Activated naive CD4-positive, alpha-beta T cell treated with anti-CD3 and anti-CD28 coated beads, Interleukin-2, amount 50 U/mL, for 24 hours (primary cell): ENCODE measurements around the gene BICRAL.
A peak's percentile ranks its signal among the peaks of the same experiment; 100 is the strongest.
"Not testable (repeated sequence)": the region's sequence is repeated elsewhere in the genome, so short reads cannot be mapped to it uniquely, and the experiment has no call there.

Experiments used
- H3K27ac Mint-ChIP-seq: one replicate; pipeline ENCODE4 v1.8.0; 2021; ENCODE audit warnings: mild to moderate bottlenecking, mixed read lengths
- H3K27me3 Mint-ChIP-seq: one replicate; pipeline ENCODE4 v1.8.0; 2021; ENCODE audit warnings: mixed read lengths
- H3K36me3 Mint-ChIP-seq: one replicate; pipeline ENCODE4 v1.8.0; 2021; ENCODE audit warnings: mixed read lengths
- H3K4me1 Mint-ChIP-seq: one replicate; pipeline ENCODE4 v1.8.0; 2021; ENCODE audit warnings: mixed read lengths
- H3K4me3 Mint-ChIP-seq: one replicate; pipeline ENCODE4 v1.8.0; 2021; ENCODE audit warnings: mild to moderate bottlenecking, mixed read lengths
- H3K9me3 Mint-ChIP-seq: one replicate; pipeline ENCODE4 v1.8.0; 2021; ENCODE audit warnings: mixed read lengths

Gene BICRAL

GRCh38 chr6:42806359-42806758 is 24.5 kb downstream of the BICRAL start:
- H3K4me3 Mint-ChIP-seq, H3K27me3 Mint-ChIP-seq, H3K27ac Mint-ChIP-seq, H3K36me3 Mint-ChIP-seq, H3K9me3 Mint-ChIP-seq: not testable (repeated sequence)
- H3K4me1 Mint-ChIP-seq: peaks cover 23% of the 10 kb centered on the region

DNA sequence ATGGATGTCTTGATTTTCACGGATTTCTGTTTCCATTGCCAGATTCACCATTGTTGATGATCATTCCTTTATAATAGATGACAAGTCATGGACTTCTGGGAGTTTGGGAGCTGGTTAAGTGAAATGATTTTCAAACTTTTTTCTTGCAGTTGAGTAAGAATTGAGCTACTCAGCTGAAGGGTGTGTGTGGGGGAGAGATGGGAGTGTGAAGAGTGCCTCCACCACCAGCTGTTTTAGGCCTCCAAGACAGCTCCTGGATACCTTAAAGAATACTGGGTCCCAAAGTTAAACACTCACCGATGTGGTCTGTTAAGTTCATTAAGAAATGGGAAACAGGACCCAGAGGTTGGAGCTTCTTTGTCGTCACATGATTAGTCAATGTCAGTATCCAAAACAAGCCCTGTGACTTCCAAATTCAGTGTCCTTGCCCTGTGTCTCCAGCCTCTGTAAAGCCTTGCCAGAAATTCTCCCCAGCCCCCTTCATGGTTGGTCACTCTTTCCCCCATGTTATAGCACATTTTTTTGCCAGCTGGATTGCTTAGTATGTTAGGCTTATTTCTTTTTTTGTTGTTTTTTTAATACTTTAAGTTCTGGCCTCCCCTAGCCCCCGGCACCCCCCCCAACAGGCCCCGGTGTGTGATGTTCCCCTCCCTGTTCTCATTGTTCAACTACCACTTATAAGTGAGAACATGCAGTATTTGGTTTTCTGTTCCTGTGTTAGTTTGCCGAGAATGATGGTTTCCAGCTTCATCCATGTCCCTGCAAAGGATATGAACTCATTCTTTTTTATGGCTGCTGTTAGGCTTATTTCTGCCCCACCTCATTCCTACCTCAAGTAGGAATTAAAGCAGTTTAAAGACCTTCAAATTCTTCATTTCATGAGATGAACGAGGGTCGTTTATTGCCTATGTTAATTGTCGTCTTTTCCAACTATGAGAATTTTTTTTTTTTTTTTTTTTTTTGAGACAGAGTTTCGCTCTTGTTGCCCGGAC is 26.9 kb downstream of the BICRAL start:
- peaks cover 32% of the 10 kb centered on the region for H3K4me1 Mint-ChIP-seq
- H3K27me3 Mint-ChIP-seq: no peaks in the 10 kb centered on the region
- H3K4me3 Mint-ChIP-seq: no peak overlapping the region
- peaks cover 8% of the 10 kb centered on the region for H3K36me3 Mint-ChIP-seq
- H3K27ac Mint-ChIP-seq: peak overlapping the region; percentile 35
- H3K9me3 Mint-ChIP-seq: no peaks in the 10 kb centered on the region

GRCh38 chr6:42813074-42813645 is 31.3 kb downstream of the BICRAL start:
- no peaks in the 10 kb centered on the region for H3K27me3 Mint-ChIP-seq
- H3K4me3 Mint-ChIP-seq: peak overlapping the region; percentile 11
- peak overlapping the region; percentile 84 for H3K27ac Mint-ChIP-seq
- H3K4me1 Mint-ChIP-seq: peaks cover 32% of the 10 kb centered on the region
- H3K9me3 Mint-ChIP-seq: no peaks in the 10 kb centered on the region
- peaks cover 5% of the 10 kb centered on the region for H3K36me3 Mint-ChIP-seq

GRCh38 chr6:42813906-42814444 is 32.1 kb downstream of the BICRAL start:
- no peak overlapping the region for H3K4me3 Mint-ChIP-seq
- H3K9me3 Mint-ChIP-seq: no peaks in the 10 kb centered on the region
- peaks cover 3% of the 10 kb centered on the region for H3K36me3 Mint-ChIP-seq
- no peaks in the 10 kb centered on the region for H3K27me3 Mint-ChIP-seq
- H3K4me1 Mint-ChIP-seq: peaks cover 36% of the 10 kb centered on the region
- no peak overlapping the region for H3K27ac Mint-ChIP-seq

DNA sequence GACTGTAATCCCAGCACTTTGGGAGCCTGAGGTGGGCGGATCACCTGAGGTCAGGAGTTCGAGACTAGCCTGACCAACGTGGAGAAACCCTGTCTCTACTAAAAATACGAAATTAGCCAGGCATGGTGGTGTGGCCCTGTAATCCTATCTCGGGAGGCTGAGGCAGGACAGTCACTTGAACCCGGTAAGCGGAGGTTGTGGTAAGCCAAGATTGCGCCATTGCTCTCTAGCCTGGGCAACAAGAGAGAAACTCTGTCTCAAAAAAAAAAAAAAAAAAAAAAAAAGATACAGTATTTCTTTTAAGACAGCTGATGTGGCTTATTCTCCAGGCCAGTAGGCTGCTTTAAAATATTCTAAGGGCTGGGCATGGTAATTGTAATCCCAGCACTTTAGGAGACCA is 33.9 kb downstream of the BICRAL start:
- H3K27ac Mint-ChIP-seq, H3K4me3 Mint-ChIP-seq, H3K27me3 Mint-ChIP-seq, H3K9me3 Mint-ChIP-seq, H3K36me3 Mint-ChIP-seq: not testable (repeated sequence)
- H3K4me1 Mint-ChIP-seq: peaks cover 50% of the 10 kb centered on the region

GRCh38 chr6:42817907-42818306 is 36.1 kb downstream of the BICRAL start:
- Mint-ChIP-seq H3K4me3 (no peak overlapping the region), H3K36me3 (peaks cover 2% of the 10 kb centered on the region), H3K27me3 (no peaks in the 10 kb centered on the region), H3K27ac (no peak overlapping the region), H3K9me3 (no peaks in the 10 kb centered on the region), H3K4me1 (peaks cover 51% of the 10 kb centered on the region)

DNA sequence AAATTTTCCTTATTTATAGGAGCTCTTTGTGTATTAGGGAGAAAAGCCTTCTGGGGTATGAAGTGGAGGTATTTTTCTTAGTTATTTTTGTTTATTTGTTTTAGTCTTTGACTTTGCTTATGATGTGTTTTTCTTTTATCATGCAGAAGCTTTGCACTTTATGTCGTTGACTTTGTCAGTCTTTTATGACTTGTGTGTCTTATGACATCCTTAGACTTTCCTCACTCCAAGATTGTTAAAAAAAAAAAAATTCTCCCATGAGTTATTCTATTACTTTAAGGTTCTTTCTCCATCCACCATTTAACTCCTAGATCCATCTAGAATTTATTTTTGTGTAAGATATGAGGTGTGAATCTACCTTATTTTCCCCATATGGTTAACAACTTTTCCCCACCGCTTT is 36.6 kb downstream of the BICRAL start:
- no peaks in the 10 kb centered on the region for H3K36me3 Mint-ChIP-seq
- no peaks in the 10 kb centered on the region for H3K9me3 Mint-ChIP-seq
- H3K4me1 Mint-ChIP-seq: peaks cover 46% of the 10 kb centered on the region
- H3K27me3 Mint-ChIP-seq: no peaks in the 10 kb centered on the region
- no peak overlapping the region for H3K27ac Mint-ChIP-seq
- no peak overlapping the region for H3K4me3 Mint-ChIP-seq

GRCh38 chr6:42818878-42819277 is 37.0 kb downstream of the BICRAL start:
- peak overlapping the region; percentile 51 for H3K27ac Mint-ChIP-seq

DNA sequence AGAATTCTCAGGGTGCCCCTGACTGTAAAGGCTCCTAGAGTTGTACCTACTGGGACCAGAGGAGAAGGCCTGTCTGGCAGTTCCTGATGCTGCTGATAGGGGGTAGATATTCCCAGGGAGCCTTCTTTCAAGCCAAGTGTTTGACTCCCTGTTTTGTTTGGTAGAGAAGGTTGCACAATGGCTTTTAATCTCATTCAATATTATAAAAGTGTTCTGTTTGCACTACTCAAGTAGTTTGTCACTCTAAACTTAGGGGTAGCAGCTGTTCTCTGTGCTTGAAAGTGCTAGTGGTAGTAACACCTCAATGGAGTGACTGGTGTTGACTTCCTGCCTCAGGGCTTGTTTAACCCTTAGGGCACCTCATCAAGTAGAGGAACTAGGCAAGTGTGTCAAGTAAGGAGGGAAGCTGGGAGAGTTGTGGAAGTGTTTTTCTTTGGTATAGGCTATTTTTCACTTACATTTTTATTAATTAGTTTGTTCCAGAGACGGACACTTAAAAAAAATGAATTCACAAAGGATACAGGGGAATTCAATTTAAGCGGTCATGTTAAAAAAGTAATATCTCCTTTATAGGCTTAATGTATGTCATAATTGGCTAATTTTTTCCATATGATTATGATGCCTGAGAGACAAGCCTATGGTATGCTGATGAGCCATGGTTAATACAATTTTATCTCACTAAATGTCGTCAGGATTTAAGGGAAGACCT is 38.1 kb downstream of the BICRAL start:
- Mint-ChIP-seq H3K9me3 (no peaks in the 10 kb centered on the region), H3K4me1 (peaks cover 38% of the 10 kb centered on the region), H3K4me3 (no peak overlapping the region), H3K27ac (peak overlapping the region; percentile 52), H3K36me3 (no peaks in the 10 kb centered on the region), H3K27me3 (no peaks in the 10 kb centered on the region)

More at GRCh38 chr6:42818878-42819277, 37.0 kb downstream of the BICRAL start:
- Mint-ChIP-seq H3K27me3 (no peaks in the 10 kb centered on the region), H3K9me3 (no peaks in the 10 kb centered on the region), H3K4me3 (no peak overlapping the region), H3K36me3 (no peaks in the 10 kb centered on the region), H3K4me1 (peaks cover 41% of the 10 kb centered on the region)

DNA sequence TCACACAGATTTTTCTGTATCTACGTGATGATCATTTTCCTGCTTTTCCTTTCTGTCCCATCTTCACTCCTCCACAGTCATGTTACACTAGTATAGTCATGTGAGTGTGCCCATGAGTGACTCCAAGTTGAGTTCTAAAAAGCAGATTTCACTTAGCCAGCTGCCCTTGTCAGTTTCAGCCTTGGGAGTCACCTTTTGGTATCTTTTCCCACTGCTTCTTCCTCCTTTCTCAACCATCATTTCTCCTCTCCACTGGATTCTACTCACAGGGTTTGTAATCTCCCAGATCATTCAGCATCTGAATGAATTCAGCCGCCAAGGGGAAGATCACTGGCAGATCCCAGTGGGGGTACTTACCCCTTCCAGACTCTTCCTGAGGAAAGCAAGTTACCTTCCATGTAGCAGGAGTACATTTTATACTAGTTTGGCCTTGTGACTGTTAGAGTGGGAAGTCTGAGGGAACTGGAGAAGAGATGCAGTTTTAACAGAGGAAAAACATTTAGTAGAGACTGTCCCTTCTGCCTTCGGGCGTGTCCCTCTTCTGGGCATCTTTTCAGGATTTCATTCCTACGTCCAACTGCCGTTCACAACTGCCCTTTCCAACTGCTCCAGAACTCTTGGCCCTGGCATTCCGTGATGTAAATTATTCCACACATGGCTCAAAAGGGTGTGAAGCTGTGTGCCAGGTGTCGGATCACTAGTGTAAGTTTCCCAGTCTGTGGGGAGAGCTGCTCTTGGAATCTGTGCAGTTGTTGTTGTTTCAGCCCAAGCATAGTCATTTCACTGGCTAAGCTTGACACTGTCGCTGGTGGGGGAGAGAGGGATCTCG is 38.9 kb downstream of the BICRAL start:
- Mint-ChIP-seq H3K4me3 (no peak overlapping the region), H3K4me1 (peaks cover 38% of the 10 kb centered on the region), H3K36me3 (no peaks in the 10 kb centered on the region), H3K27me3 (no peaks in the 10 kb centered on the region), H3K27ac (peak overlapping the region; percentile 73), H3K9me3 (no peaks in the 10 kb centered on the region)

GRCh38 chr6:42821341-42821668 is 39.5 kb downstream of the BICRAL start:
- no peaks in the 10 kb centered on the region for H3K9me3 Mint-ChIP-seq
- H3K27me3 Mint-ChIP-seq: no peaks in the 10 kb centered on the region
- H3K27ac Mint-ChIP-seq: no peak overlapping the region
- no peaks in the 10 kb centered on the region for H3K36me3 Mint-ChIP-seq
- peaks cover 38% of the 10 kb centered on the region for H3K4me1 Mint-ChIP-seq
- no peak overlapping the region for H3K4me3 Mint-ChIP-seq

GRCh38 chr6:42821846-42822245 is 40.0 kb downstream of the BICRAL start:
- H3K4me1 Mint-ChIP-seq: peaks cover 38% of the 10 kb centered on the region
- H3K36me3 Mint-ChIP-seq: no peaks in the 10 kb centered on the region
- no peaks in the 10 kb centered on the region for H3K27me3 Mint-ChIP-seq
- no peaks in the 10 kb centered on the region for H3K9me3 Mint-ChIP-seq
- H3K4me3 Mint-ChIP-seq: no peak overlapping the region
- no peak overlapping the region for H3K27ac Mint-ChIP-seq

GRCh38 chr6:42829561-42830092 is 47.8 kb downstream of the BICRAL start:
- peaks cover 10% of the 10 kb centered on the region for H3K4me1 Mint-ChIP-seq
- H3K9me3 Mint-ChIP-seq: no peaks in the 10 kb centered on the region
- H3K36me3 Mint-ChIP-seq: peaks cover 13% of the 10 kb centered on the region
- no peaks in the 10 kb centered on the region for H3K27me3 Mint-ChIP-seq
- H3K4me3 Mint-ChIP-seq: no peak overlapping the region
- no peak overlapping the region for H3K27ac Mint-ChIP-seq

DNA sequence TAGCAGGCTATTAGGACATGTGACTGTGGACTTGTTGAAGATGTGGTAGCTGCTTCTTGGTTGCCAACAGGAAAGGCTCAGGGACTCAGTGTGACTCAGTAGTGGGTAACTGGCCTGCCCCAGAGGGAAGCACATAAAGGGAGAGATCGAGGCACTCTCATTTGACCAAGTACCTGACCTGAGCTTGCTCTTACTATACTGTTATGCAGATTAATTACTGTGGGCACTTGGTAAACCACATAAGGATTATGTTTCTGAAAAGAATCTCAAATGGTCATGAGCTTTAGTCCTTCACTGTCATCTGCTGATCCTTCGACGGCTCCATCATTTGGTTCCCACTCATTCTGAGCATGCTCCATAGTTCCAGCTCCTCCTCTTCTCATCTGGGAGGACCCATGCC is 49.4 kb downstream of the BICRAL start:
- Mint-ChIP-seq H3K27me3 (no peaks in the 10 kb centered on the region), H3K4me3 (no peak overlapping the region), H3K4me1 (peaks cover 14% of the 10 kb centered on the region), H3K9me3 (no peaks in the 10 kb centered on the region), H3K27ac (no peak overlapping the region), H3K36me3 (peaks cover 13% of the 10 kb centered on the region)

GRCh38 chr6:42834056-42834455 is 52.2 kb downstream of the BICRAL start:
- Mint-ChIP-seq H3K9me3 (no peaks in the 10 kb centered on the region), H3K4me1 (peaks cover 14% of the 10 kb centered on the region), H3K36me3 (peaks cover 7% of the 10 kb centered on the region), H3K4me3 (no peak overlapping the region), H3K27ac (no peak overlapping the region), H3K27me3 (no peaks in the 10 kb centered on the region)
